ENCODE results near the gene FGR.
A peak's percentile ranks its signal among the peaks of the same experiment; 100 is the strongest.

Gene FGR

DNA sequence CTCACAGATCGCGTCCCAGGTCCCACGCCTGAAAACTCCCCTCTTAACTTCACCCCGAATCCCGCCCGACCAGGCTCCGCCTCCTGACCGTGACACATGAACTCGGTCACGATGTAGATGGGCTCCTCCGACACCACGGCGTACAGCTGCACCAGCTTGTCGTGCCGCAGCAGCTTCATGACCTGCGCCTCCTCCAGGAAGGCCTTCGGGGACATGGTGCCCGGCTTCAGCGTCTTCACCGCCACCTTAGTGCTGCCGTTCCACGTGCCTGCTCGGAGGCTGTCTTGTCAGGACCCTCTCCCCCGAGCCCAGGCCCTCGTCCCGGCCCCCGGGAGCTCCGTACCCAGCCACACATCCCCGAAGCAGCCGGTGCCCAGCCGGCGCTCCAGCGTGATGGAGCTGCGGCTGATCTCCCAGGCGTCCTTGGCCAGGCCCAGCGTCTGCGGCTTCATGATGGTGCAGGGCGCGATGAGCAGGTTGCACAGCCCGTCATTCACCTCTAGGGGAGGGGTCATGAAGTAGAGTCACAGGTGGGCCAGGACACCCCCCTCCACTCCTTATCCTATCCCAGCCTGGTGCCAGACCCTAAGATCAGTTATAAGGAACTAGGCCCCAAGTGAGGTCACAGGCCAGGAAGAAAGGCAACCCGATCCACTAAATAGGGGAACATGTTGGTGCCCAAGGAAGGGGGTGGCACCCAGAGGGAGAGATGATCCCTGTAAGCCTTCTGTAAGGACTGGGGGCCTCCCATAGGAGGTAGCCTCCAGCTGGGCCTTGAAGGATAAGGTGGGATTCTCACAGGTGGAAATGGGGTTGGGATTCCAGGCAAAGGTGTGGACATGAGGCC lies 19.4 kb downstream of the FGR start:
- no peak for DNase-seq (ENCODE audit: low read depth)

GRCh38 chr1:27614625-27615344 lies 20.2 kb downstream of the FGR start:
- DNase-seq (ENCODE audit: low read depth) = no peak

- no peak for DNase-seq (ENCODE audit: low read depth)
These were observed 20.9 kb downstream of the FGR start for GRCh38 chr1:27614043-27614624.

GRCh38 chr1:27612718-27613117 lies 22.3 kb downstream of the FGR start:
- DNase-seq (ENCODE audit: low read depth) = no peak

DNA sequence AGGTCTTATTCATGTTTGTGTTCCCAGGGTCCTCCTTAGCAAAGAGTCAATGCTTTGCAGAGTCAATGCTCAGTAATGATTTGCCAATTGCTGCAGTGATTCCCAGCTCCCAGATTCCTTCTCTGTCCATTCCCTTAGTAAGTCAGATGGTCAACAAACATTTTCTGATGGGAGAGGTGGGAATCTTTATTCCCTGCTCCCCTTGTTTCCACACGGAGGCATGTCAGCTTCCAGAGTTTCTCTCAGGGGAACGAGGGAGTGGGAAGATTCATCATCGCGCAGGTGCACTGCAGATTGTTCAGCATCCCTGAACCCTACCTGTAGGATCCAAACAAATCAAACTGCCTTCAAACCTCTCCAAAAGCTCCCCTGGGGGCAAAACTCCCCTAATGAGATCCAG lies 23.5 kb downstream of the FGR start:
- no peak for DNase-seq (ENCODE audit: low read depth)

DNA sequence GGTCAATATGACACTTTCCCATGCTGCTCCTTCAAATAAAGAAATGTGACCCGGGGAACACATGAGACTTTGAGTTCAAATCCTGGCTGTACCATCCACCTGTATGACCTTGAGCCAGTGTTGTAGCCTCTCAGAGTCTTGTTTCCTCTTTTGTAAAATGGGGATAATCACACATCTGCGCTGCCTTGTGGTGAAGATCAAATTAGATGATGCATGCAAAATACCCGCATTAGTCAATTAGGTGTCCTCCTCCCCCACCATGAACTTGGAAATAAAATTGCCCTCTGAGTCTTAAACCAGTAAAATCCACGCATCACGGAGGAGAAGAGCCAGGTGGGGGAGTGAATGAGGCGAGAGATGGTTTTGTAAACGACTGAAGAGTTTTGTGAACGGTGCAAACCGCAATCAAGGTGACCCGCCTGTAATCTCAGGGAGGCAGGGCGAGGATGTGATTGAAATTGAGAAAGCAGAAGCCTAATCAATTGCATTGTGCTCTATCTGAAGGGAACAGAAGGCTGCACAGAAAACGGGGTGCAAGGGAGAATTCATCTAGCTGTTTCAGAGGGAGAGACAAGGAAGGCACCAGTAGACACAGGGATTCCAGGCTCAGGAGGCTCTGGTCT lies 25.3 kb downstream of the FGR start:
- DNase-seq (ENCODE audit: low read depth) = no peak

- DNase-seq (ENCODE audit: low read depth) = no peak
These were observed 25.8 kb downstream of the FGR start for GRCh38 chr1:27609210-27609555.

GRCh38 chr1:27607239-27607804 lies 27.7 kb downstream of the FGR start:
- DNase-seq (ENCODE audit: low read depth) = no peak

DNA sequence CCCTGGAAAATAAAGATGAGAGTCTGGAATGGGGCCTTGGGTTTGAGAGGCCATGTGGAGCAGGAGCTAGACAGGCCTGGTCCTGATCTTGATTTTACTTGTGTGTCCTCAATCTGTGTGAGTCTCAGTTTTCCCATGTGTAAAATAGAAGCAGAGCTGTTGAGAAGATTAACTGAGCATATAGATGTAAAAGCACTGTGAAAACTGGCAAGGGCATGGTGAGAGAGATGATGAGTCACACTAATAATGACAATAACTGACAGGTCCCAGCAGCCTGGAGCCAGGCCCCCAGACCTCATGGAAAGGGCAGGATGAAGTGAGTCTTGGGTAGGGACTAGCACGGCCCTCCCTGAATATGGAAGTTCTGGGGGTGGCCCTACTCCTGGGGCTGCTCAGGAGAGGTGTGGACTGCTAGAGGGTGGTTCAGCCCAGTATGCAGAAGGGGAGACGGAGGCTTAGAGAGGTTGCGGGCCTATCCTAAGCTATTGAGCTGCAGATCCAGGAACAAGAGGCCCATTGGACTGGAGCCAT lies 28.2 kb downstream of the FGR start:
- DNase-seq (ENCODE audit: low read depth) = peak; percentile 48

GRCh38 chr1:27605796-27606707 lies 28.9 kb downstream of the FGR start:
- peak; percentile 69 for DNase-seq (ENCODE audit: low read depth)

DNA sequence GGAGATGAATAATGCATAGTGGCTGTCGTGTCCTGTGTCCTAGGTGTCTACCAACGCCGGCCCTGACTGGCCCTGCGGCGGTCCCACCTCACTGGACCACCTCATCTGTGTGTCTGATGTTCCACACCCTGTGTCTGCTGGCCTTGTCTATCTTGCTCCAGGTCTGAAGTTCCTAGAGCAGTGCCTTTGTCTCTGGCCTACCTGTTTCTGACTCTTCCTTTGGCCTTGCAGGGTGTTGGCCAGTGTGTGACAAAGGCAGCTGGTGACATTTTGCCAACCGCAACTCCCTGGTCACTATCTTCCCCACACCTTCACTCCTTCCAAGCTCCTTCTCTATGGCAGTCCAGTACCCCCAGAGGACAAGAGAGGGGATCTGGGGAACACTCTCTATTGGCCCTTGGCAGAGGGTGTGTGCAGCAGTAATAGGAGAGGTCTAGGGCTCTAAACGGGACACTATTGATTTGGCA lies 29.7 kb downstream of the FGR start:
- no peak for DNase-seq (ENCODE audit: low read depth)

- peak; percentile 38 for DNase-seq (ENCODE audit: low read depth)
These were observed 30.2 kb downstream of the FGR start for GRCh38 chr1:27604579-27605299.

GRCh38 chr1:27603681-27604578 lies 31.1 kb downstream of the FGR start, which contains the start of gene AHDC1:
Gene AHDC1, minus strand, starts transcription at chr1:27604144. Its CDS starts 52,029 bp downstream, at chr1:27552115.
- DNase-seq (ENCODE audit: low read depth) = peak; percentile 93

- peak; percentile 54 for DNase-seq (ENCODE audit: low read depth)
These were observed 31.7 kb downstream of the FGR start for GRCh38 chr1:27603309-27603680.

DNA sequence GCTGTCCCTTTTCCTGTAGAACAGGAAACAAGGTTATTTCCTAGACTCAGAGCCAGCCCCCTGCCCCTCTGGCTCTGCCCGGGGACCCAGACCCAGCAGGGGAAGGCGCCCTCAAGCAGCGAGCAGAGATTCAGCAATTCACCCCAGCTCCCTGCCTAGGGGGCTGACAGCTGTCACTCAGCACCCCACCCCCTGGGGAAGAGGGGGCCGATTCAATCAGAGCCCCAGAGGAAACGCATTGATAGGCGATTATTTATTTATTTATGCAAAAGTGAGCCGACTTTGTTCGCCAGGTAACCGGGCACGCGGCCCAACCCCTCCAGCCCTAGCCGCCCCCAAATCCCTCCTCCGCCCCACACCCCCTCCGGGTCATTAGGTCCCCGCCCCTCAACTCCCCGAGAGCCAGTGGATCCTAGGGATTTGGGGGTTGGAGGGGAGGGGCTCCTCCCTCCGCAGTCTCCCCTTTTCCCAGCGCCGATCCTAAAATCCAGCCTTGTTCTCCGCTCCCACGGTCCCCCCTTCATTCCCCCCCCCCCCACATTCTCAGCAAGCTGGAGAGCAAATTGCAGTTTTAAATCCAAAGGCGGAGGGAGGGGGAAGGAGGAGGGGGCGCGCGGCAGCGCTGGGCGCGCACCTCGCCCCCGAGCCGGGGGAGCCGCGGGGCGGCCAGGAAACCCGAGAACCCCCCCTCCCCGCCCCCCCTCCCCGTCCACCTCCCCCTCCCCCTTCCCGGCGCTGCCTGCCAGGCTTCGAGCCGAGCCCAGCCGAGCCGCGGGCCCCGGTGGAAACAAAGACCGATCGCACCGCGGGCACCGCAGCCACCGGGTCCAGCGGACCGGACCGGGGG lies 32.3 kb downstream of the FGR start:
- DNase-seq (ENCODE audit: low read depth) = peak; percentile 46

DNA sequence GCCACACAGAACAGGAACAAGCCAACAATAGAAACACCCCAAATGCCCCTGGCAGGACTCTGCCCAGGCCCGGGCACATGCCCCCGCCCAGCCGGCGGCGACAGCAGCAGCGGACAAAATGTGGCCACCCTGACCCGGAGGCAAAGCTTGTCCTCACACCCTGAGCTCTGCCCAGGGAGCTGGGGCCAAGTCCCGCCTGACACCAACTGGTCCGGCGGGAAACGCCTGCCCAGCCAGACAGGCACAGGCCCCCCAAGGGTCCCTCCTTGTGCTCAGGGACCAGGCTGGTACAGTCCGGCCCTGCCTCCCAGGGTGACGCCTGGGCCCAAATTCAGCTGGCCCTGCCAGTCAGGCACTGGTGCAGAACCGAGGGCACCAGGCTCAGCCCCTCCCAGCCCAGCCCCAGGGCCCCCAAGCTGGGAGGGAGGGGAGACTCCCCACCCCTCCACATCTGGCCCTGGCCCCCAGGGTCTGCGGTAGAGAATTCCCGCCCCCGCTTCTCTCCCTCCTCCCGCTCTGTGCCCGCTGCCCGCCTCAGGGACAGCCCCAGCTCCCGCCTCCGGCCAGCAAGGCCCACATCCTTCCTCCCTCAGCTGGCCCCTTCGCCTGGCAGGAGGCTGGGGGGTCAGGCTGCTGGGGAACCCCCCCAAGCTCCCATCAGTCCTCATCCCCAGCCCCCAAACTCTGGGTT lies 33.1 kb downstream of the FGR start:
- peak; percentile 49 for DNase-seq (ENCODE audit: low read depth)

- DNase-seq (ENCODE audit: low read depth) = no peak
These were observed 33.6 kb downstream of the FGR start for GRCh38 chr1:27601321-27601770.

All from ELR (cell line).